Activated T-cell treated with anti-CD3 and anti-CD28 coated beads, Interleukin-2, amount 50 U/mL, for 48 hours (primary cell): ENCODE measurements around the gene FNIP1.
A peak's percentile ranks its signal among the peaks of the same experiment; 100 is the strongest.
"Not testable (repeated sequence)": the region's sequence is repeated elsewhere in the genome, so short reads cannot be mapped to it uniquely, and the experiment has no call there.

Experiments
- DNase-seq, 2 experiments: peaks; one replicate each; pipeline ENCODE4 v3.0.0-alpha.2; 2020

The FNIP1 gene

GRCh38 chr5:131796793-131797693 is at the start of gene FNIP1:
Gene FNIP1, minus strand, starts transcription at chr5:131797017. Its CDS starts 96 bp downstream, at chr5:131796921.
- peak; percentile 98 to 99 for DNase-seq

- no peak for DNase-seq
These were observed 49.7 kb upstream of the FNIP1 start for GRCh38 chr5:131846536-131846935.

- DNase-seq: no peak
These were observed 49.0 kb upstream of the FNIP1 start for GRCh38 chr5:131845828-131846227.

DNA sequence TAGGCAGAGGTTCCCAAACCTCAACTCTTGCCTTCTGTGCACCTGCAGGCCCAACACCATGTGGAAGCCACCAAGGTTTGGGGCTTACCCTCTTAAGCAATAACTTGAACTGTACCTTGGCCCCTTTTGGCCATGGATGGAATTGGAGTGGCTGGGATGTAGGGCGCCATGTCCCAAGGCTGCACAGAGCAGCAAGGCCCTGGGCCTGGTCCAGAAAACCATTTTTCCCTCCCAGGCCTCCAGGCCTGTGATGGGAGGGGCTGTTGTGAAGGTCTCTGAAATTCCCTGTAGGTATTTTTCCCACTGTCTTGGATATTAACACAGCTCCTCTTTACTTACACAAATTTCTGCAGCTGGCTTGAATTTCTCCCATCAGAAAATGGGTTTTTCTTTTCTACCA is 46.2 kb upstream of the FNIP1 start:
- DNase-seq: not testable (repeated sequence)

DNA sequence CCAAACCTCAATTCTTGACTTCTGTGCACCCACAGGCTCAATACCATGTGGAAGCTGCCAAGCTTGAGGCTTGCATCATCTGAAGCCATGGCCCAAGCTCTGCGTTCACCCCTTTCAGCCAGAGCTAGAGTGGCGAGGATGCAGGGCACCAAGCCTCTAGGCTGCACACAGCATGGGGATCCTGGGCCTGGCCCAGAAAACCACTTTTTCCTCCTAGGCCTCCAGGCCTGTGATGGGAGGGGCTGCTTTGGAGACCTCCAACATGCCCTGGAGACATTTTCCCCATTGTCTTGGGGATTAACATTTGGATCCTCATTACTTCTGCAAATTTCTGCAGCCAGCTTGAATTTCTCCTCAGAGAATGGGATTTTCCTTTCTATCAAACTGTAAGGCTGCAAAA is 35.9 kb upstream of the FNIP1 start:
- not testable (repeated sequence) for DNase-seq

DNA sequence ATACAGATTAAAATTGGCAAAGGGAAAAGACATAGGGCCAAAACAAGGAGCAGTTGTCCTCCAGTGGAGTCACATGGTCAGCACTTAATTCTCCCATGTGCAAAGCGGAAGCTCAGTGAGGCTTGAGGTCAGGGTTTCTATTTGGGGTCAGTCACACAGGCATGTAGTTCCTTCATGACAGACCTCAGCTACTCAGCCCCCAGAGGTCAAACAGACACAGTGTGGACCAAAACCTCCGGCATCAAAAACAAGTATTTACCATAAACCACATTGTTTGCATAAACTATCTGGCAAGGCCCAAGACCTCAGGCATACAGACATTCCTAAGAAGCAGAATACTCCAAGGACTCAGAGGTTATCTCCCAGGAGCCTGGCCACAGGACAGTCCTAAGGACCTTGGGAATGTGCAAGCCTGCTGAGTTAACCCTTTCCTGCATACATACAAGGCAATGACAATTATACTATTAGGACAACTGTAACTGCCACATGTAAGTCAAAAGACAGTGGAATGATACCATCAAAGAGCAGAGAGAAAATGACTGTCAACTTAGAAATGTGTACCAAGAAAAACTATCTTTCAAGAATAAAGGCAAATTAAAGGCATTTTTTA is 28.7 kb upstream of the FNIP1 start:
- no peak for DNase-seq

- DNase-seq: no peak
These were observed 27.8 kb upstream of the FNIP1 start for GRCh38 chr5:131824631-131825030.

- DNase-seq: no peak
These were observed 24.4 kb upstream of the FNIP1 start for GRCh38 chr5:131821221-131821620.

DNA sequence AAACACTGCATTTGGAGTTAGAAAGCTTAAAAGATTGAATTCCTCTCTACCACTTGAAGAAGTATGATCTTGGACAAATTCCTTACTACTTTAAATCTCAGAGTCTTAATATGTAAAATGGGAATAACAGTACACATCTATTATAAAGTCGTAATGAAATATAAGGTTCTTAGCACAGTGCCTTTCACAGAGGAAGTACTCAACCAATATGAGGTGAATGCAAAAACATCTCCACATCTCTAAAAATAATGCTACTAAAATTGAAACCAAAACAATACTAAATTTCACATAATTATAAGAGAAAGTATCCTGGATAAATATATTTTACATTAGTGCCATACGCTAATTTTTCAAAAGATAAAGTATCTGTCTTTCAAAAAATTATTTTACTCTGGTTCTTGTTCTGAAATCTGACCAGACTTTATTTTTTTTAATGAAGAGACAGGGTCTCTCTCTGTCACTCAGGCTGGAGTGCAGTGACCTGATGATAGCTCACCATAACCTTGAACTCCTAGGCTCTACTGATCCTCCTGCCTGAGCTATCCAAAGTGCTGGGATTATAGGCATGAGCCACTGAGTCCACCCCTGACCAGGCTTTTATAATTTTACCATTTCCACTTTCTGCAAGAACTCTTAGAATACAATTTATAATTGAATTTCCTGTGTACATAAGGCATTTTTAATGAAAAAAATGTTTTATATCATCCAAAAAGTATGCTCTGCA is 21.3 kb upstream of the FNIP1 start:
- no peak for DNase-seq

GRCh38 chr5:131814990-131815389 is 18.2 kb upstream of the FNIP1 start:
- no peak for DNase-seq

DNA sequence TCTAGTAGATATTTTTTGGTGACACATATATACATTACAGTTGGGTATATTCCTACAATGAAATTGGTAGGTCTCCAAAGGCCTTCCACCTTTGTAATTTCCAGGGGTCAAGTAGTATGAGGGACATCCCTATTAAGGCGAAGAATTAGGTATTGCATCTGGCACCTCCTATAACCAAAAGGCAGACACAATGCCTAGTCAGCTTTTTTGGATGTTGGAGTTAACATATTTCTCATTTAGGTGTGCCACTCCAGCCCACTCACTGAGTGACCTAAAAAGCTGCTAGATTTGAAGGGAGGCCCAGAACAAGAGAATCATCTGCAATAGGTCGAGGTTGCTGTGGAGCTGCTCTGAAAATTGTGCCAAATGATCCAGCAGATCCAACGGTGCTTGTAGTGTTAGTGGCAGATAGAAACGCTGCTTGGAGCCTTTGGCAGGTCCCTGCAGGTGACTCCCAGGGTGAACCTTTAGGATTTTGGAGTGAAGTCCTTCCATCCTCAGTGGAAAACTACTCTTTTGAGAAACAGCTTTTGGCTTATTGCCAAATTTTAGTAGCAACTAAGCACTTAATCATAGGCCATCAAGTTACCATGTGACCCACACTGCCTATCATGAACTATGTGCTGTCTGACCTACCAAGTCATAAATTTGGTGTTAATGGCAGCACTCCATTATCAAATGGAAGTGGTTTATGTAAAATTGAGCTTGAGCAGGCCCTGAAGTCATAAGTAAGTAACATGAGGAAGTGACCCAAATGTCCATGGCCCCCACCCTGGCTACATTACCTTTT is 15.7 kb upstream of the FNIP1 start:
- DNase-seq: no peak

- no peak for DNase-seq
These were observed 13.9 kb upstream of the FNIP1 start for GRCh38 chr5:131810510-131811249.

DNA sequence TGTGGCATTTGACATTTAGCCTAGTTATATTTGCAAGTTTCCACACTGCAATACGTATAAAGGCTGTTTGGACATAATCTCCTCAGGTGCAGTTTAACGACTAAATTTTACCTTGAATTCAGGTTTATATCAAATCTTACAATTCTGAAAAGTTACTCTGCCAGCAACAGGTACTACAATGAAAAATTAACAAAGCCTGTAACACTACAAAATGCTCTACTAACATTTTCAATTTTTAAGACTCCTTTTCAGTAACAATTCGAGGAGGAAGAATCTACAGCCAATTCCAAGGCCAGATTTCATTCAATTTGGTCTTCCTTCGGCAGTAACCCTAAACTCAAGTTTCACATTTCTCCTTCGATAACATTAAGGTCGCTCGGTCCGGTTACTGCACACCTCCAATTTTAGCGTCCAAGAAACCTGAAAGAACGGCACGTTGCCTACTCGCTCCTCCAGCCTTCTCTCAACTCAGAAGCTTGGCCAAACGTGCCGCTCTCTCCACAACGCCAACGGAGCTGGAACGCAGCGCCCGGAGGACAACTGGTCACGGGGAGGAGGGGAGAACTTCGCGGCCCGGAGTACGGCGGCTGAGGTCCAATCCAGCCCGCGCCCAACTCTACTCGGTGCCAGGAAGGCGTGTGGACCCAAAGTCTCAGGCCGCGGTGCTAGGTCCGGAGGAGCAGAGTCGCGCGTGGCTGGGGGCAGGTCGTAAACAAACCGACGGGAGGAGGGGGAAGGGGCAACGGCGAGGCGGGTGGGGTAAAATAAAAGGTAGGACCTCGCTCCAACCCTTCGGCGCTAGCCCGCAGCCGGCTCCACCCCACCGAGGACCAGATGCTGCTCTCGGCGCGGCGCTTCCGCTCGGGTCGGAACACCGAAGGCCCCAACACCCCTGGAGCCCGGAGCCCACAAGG is 681 bp downstream of the FNIP1 start:
- peak; percentile 56 to 60 for DNase-seq

DNA sequence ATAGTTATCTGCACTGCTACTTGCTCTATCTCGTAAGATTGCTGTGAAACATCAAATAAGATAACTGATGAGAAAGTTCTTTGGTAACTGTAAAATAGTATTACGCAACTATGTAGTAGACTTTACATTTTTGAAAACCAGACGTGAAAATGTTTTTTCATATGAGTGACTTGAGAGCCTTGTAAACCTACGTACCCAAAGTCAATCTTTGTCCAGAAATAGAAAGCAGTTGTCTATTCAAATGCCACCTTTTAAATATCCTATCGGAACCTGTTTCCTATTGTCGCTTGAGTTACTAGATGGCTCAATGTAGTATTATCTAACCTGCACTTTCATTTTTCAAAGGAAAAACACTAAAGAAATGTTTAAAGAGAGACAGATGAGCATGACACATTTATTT is 1.6 kb downstream of the FNIP1 start:
- DNase-seq: no peak

DNA sequence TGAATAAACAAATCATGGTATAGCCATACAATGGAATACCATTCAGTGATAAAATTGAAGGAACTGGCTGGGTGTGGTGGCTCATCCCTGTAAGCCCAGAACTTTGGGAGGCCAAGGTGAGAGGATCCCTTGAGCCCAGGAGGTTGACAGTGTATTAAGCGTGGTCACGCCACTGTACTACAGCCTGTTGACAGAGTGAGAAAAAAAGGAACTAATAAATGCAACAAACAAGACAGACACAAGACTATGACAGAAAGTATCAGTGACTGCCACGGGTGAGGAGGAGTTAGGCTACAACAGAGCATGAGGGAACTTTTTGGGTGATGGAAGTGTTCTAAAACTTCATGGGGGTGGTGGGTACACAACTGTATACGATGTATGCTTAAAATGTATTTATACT is 2.2 kb downstream of the FNIP1 start:
- DNase-seq: no peak

GRCh38 chr5:131792896-131793295 is 3.9 kb downstream of the FNIP1 start:
- DNase-seq: no peak

DNA sequence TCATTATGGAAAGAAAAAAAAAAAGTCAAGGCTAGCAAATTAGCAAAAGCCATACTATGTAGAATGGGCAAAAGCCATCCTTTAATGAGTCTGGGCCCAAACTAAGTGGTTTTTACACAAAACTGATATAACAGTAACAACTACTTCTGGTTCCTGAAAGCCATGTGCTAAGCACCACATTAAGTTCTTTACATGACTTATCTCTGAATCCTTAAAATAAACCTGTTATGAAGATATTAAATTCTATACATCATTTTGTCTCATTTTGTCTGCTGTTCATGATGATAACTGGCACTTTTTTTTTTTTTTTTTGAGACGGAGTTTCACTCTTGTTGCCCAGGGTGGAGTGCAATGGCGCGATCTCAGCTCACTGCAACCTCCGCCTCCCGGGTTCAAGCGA is 5.0 kb downstream of the FNIP1 start:
- DNase-seq: no peak

DNA sequence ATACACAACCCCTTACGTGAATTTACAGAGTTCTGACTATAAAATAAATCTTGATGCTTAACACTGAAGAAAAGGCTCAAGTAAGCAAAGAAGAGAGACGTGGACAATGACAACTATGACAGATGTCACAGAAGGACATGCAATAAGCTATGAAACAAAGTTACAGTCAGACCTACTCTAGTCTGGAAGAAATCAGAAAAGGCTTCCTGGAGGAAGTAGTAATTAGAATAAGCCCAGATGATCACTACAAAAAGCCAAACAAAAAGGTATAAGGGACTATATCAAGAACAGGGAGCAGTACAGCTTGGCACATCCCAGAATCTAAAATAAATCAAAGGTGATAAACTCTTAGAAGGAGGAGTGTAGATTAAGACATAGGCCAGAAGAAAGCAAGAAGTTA is 6.3 kb downstream of the FNIP1 start:
- no peak for DNase-seq

DNA sequence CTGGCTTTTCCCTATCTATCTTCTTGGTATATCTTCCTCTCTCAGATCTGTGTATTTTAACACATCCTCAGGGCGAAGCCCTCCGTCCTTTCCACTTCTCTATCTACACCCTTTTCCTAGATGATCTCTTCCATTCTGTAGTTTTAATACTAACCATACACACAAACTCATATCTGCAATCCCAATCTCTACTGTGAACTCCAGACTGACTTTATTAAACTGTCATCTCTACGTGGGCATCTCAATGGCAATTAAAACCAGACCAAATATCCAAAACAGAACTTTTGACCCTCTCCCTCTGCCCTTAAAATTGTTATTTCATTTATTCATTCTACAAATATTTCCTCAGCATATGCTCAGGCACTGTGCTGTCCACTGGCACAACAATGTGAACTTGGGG is 7.1 kb downstream of the FNIP1 start:
- DNase-seq: no peak

DNA sequence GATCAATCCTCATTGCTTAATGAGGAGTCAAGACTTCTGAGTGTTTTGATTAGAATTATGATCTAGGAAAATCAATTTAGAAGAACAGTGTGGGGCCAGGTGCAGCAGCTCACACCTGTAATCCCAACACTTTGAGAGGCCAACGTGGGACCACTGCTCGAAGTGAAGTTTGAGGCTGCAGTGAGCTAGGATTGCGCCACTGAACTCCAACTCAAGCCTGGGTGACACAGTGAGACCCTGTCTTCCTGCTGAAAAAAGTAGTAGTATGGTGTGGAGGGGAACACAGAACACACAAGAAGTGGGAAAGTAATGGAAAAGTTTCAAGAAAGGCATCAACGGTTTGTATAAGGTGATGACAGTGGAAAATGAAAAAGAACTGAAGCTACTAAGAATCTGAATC is 9.1 kb downstream of the FNIP1 start:
- no peak for DNase-seq
